Colonic mucosa (tissue), 4 donors: ENCODE data around the gene FBN3. TPM values are rescaled to one million over a fixed set of nuclear protein-coding genes. Genes with fewer than 3 reads are reported as not detected.
A peak's percentile ranks its signal among the peaks of the same experiment; 100 is the strongest.

Source experiments
- DNase-seq: peaks from one replicate; pipeline ENCODE4 v3.0.0-alpha.2; 2020
- H3K27ac ChIP-seq: fragments of 200-600 bp; one replicate; pipeline ENCODE4 v1.8.0; 2021
- H3K27me3 ChIP-seq: fragments of 200-600 bp; one replicate; pipeline ENCODE4 v1.8.0; 2021
- H3K36me3 ChIP-seq: fragments of 200-600 bp; one replicate; pipeline ENCODE4 v1.8.0; 2021
- H3K4me1 ChIP-seq: fragments of 200-600 bp; one replicate; pipeline ENCODE4 v1.8.0; 2021; ENCODE audit warnings: mild to moderate bottlenecking
- H3K4me3 ChIP-seq: fragments of 200-600 bp; one replicate; pipeline ENCODE4 v1.8.0; 2021
- H3K9ac ChIP-seq, 2 donors: one replicate each; pipeline ENCODE4 v1.7.0; 2013; ENCODE audit warnings: control low read depth in 2 of 2, low read depth in 2 of 2, low read length in 2 of 2
- H3K9me3 ChIP-seq: fragments of 200-600 bp; one replicate; pipeline ENCODE4 v1.8.0; 2021
- CTCF ChIP-seq: fragments of 200-600 bp; IDR thresholded peaks from one replicate; pipeline ENCODE4 v1.8.0; 2022; ENCODE audit warnings: antibody characterized with exemption, mild to moderate bottlenecking
- intact Hi-C: fragments of 100-400 bp; cut with DNase I; formaldehyde crosslinking; loops from one replicate; pipeline ENCODE4 v1.14.1; 2022
- total RNA-seq, 2 donors: library from RNA; stranded (reverse); fragmentation: NEBNext Ultra II Directional in 1 of 2; extraction: Animal tissue kit (Norgen Biotek cat#: 25700) in 1 of 2; gene quantifications; one replicate each; pipeline ENCODE4 v1.2.1, GENCODE V29; 2021
- donor health status: healthy.
- donor health status: DM: no; HTN: no; CAD: no.
- donor health status: DM: no; HTN: no; CAD: no.

FBN3 gene
- total RNA-seq, 2 donors from 2014 or later: 0.05 TPM; not detected in 1

- H3K36me3 ChIP-seq: no peaks in the 10 kb centered on the region
- TF ChIP-seq CTCF: peak; percentile 30
- DNase-seq: peak; percentile 24
- no peaks in the 10 kb centered on the region for H3K9me3 ChIP-seq
- H3K9ac ChIP-seq: no peak overlapping the region
- intact Hi-C loops: no loop called here
- H3K4me1 ChIP-seq: no peaks in the 10 kb centered on the region
- H3K27ac ChIP-seq: no peak overlapping the region
- no peak overlapping the region for H3K4me3 ChIP-seq
- H3K27me3 ChIP-seq: no peaks in the 10 kb centered on the region
Measured at GRCh38 chr19:8069096-8069973, 80.1 kb downstream of the FBN3 start.

- H3K4me3 ChIP-seq: no peak overlapping the region
- H3K9ac ChIP-seq: no peak overlapping the region
- no peak for DNase-seq
- no peaks in the 10 kb centered on the region for H3K4me1 ChIP-seq
- TF ChIP-seq CTCF: no peak
- H3K9me3 ChIP-seq: no peaks in the 10 kb centered on the region
- no peak overlapping the region for H3K27ac ChIP-seq
- intact Hi-C loops: no loop called here
- H3K36me3 ChIP-seq: no peaks in the 10 kb centered on the region
- H3K27me3 ChIP-seq: no peaks in the 10 kb centered on the region
Measured at GRCh38 chr19:8065875-8066261, 83.5 kb downstream of the FBN3 start.

DNA sequence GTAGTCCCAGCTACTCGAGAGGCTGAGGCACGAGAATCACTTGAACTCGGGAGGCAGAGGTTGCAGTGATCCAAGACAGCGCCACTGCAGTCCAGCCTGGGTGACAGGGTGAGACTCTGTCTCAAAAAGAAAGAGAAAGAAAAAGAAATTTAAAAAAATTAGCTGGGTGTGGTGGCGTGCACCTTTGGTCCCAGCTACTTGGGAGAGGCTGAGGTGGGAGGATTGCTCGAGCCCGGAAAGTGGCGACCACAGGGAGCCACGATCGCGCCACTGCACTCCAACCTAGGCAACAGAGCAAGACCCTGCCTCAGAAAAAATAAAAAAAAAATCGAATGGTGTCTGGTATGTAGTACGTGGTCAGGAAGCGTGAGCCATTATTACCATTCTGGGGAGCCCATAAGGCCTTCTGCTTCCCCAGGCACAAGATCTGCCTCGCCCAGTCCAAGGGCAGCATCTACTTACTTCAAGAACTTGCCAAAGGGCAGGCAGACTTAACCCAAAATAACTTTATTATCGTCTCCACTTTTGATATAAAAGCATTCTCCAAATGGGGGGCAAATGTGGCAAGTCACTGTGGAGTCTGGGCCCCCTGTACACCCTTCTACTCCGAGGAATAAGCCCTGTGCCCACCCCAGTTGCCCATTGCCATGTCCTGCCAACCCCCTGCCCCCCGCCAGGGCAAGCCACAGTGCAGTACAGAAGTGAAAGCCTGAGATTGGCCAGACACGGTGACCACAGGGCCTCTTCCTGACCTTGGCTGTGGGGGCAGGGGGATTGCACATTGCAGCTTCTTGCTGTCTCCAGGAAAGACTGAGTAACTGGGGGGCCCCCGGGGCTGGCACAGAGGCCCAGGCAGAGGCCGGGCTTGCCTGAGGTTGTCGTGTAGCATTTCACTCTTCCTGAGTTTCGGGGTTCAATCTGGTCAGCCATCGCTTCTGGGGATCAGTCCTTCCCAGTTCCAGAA, 84.2 kb downstream of the FBN3 start:
- no peaks in the 10 kb centered on the region for H3K27me3 ChIP-seq
- H3K9me3 ChIP-seq: no peaks in the 10 kb centered on the region
- no peak for DNase-seq
- intact Hi-C loops: no loop called here
- H3K4me1 ChIP-seq: no peaks in the 10 kb centered on the region
- TF ChIP-seq CTCF: no peak
- H3K27ac ChIP-seq: no peak overlapping the region
- no peak overlapping the region for H3K4me3 ChIP-seq
- no peak overlapping the region for H3K9ac ChIP-seq
- no peaks in the 10 kb centered on the region for H3K36me3 ChIP-seq

GRCh38 chr19:8057545-8058270, 91.7 kb downstream of the FBN3 start:
- H3K9me3 ChIP-seq: no peaks in the 10 kb centered on the region
- DNase-seq: no peak
- TF ChIP-seq CTCF: no peak
- no peaks in the 10 kb centered on the region for H3K36me3 ChIP-seq
- no peaks in the 10 kb centered on the region for H3K27me3 ChIP-seq
- H3K4me3 ChIP-seq: no peak overlapping the region
- H3K27ac ChIP-seq: no peak overlapping the region
- intact Hi-C loops: no loop called here
- no peak overlapping the region for H3K9ac ChIP-seq
- H3K4me1 ChIP-seq: no peaks in the 10 kb centered on the region

DNA sequence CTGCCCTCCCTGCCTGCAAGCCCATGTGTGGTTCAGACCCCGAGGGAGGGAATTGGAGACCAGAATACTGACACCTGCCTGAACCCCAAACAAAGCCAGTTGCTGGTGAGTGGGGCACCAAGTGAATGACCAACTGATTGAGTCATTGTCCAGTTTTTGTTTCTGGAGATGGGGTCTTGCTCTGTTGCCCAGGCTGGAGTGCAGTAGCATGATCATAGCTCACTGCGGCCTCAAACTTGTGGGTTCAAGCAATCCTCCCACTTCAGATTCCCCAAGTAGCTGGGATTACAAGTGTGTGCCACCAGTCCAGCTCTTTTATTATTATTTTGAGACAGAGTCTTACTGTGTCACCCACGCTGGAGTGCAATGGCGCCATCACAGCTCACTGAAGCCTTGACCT, 92.9 kb downstream of the FBN3 start:
- no peak for TF ChIP-seq CTCF
- Histone ChIP-seq H3K4me1 (no peaks in the 10 kb centered on the region), H3K9ac (no peak overlapping the region), H3K9me3 (no peaks in the 10 kb centered on the region), H3K36me3 (no peaks in the 10 kb centered on the region), H3K27me3 (no peaks in the 10 kb centered on the region), H3K27ac (no peak overlapping the region), H3K4me3 (no peak overlapping the region)
- no peak for DNase-seq
- intact Hi-C loops: no loop called here
